GM12801 (cell line): ENCODE measurements around the gene HELT.

Experiments used
- CTCF ChIP-seq: IDR thresholded peaks from one replicate; pipeline ENCODE4 v1.5.1; 2011; ENCODE audit warnings: control low read depth; ENCODE audit not compliant: insufficient read length; ENCODE audit errors: extremely low read depth

HELT gene

GRCh38 chr4:185013417-185014125 lies 4.7 kb upstream of the HELT start:
- no peak for TF ChIP-seq CTCF

- no peak for TF ChIP-seq CTCF
Observed at GRCh38 chr4:185015108-185015507, 3.2 kb upstream of the HELT start.

GRCh38 chr4:185016101-185016940 lies 2.0 kb upstream of the HELT start:
- TF ChIP-seq CTCF = no peak

- TF ChIP-seq CTCF = no peak
Observed at GRCh38 chr4:185016946-185017758, 1.1 kb upstream of the HELT start.

- no peak for TF ChIP-seq CTCF
Observed at GRCh38 chr4:185018834-185019455, 655 bp downstream of the HELT start.

GRCh38 chr4:185019456-185020292 lies 1.4 kb downstream of the HELT start:
- TF ChIP-seq CTCF = no peak
